HCT116 (cell line): ENCODE results near the gene SLC25A42.
"Not testable (repeated sequence)": the region's sequence is repeated elsewhere in the genome, so short reads cannot be mapped to it uniquely, and the experiment has no call there.

Source experiments
- EZH2phosphoT487 ChIP-seq: fragments of 200-600 bp; IDR thresholded peaks from 2 replicates; pipeline ENCODE4 v1.6.1; 2018; ENCODE audit warnings: antibody characterized with exemption, borderline replicate concordance
- TF ChIP-seq, protein P1 (sequence below), 3 experiments: fragments of 200-600 bp in 1 of 3; sonication (generic) in 1 of 3; IDR thresholded peaks in 2 of 3; conservative IDR thresholded peaks in 1 of 3; 2 replicates each; pipeline ENCODE4 v1.5.1; 2012 to 2017; ENCODE audit warnings: low read depth in 2 of 3, low read length in 2 of 3, antibody characterized with exemption in 1 of 3, borderline replicate concordance in 1 of 3, control low read depth in 1 of 3, mild to moderate bottlenecking in 1 of 3, mixed read lengths in 1 of 3, mixed run types in 1 of 3, moderate library complexity in 1 of 3; ENCODE audit not compliant: insufficient read depth in 1 of 3

- TF ChIP-seq, protein P1, sequence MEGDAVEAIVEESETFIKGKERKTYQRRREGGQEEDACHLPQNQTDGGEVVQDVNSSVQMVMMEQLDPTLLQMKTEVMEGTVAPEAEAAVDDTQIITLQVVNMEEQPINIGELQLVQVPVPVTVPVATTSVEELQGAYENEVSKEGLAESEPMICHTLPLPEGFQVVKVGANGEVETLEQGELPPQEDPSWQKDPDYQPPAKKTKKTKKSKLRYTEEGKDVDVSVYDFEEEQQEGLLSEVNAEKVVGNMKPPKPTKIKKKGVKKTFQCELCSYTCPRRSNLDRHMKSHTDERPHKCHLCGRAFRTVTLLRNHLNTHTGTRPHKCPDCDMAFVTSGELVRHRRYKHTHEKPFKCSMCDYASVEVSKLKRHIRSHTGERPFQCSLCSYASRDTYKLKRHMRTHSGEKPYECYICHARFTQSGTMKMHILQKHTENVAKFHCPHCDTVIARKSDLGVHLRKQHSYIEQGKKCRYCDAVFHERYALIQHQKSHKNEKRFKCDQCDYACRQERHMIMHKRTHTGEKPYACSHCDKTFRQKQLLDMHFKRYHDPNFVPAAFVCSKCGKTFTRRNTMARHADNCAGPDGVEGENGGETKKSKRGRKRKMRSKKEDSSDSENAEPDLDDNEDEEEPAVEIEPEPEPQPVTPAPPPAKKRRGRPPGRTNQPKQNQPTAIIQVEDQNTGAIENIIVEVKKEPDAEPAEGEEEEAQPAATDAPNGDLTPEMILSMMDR (IDR thresholded peaks at IDR 0.05 in 2 of 3, conservative IDR thresholded peaks at IDR 0.05 in 1 of 3; ENCODE audit: borderline replicate concordance in 1 of 3, insufficient read depth in 1 of 3, low read depth in 2 of 3, low read length in 2 of 3): not testable (repeated sequence)
- not testable (repeated sequence) for TF ChIP-seq EZH2phosphoT487
Measured at GRCh38 chr19:19102566-19102965, 38.8 kb downstream of the SLC25A42 start.
